ENCODE data around the gene IBA57. TPM values are rescaled to one million over a fixed set of nuclear protein-coding genes. Genes with fewer than 3 reads are reported as not detected.

IBA57 gene
- total RNA-seq, 1 donor from 2014 or later, result 55.6 TPM

Other genes with a start within 250 kb of the IBA57 start
- 0.96 TPM for gene WNT9A, start 217.9 kb upstream of the IBA57 start, total RNA-seq
- not detected for gene WNT3A, start 158.8 kb upstream of the IBA57 start, total RNA-seq
- gene ARF1, start 83.1 kb upstream of the IBA57 start, total RNA-seq, result 447 TPM
- 2.4 TPM for gene C1orf35, start 62.5 kb upstream of the IBA57 start, total RNA-seq
- gene MRPL55, start 56.5 kb upstream of the IBA57 start, total RNA-seq, result 23.6 TPM
- 979 TPM for gene GUK1, start 25.5 kb upstream of the IBA57 start, total RNA-seq
- 5.4 TPM for gene GJC2, start 15.9 kb upstream of the IBA57 start, total RNA-seq
- 28.6 TPM for gene OBSCN, start 42.2 kb downstream of the IBA57 start, total RNA-seq
- gene TRIM11, start 241.0 kb downstream of the IBA57 start, total RNA-seq, result 73.3 TPM